ENCODE data around the gene DOK5. TPM values are rescaled to one million over a fixed set of nuclear protein-coding genes. Genes with fewer than 3 reads are reported as not detected.

Gene DOK5
- total and polyA plus RNA-seq, 10 of the 15 experiments (the other 5 are each of a cell fraction or from before 2014, with no cell fraction given): 0.03 TPM; not detected in 9

DNA sequence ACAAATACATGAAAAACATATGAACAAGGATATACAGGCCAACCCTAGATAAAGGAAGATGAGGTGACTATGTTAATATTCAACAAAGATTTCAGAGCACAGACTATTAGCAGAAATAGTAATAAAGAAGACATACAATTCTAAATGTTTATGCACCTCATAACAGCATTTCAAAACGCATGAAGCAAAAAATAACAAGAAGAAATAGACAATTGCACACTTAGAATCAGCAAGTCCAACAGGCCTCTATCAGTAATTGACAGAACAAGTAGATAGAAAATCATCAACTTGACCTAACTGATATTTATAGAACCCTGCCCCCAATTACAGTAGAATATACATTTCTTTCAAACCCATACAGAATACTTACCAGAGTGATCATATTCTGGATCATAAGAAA, 11.4 kb upstream of the DOK5 start:
- ChIA-PET SMC1A (ENCODE audit: uncharacterized antibody, unreplicated experiment) (no interaction called here), POLR2A (no interaction called here), CTCF (no interaction called here), RAD21 (ENCODE audit: unreplicated experiment) (no interaction called here)
- in situ Hi-C loops (cut with MboI): no loop called here
- DNase-seq (ENCODE audit: low read depth, low spot score) (no peak), ATAC-seq (no peak), FAIRE-seq (no peak)
- no TSS peak for BruUV-seq (replicated peaks)
- Histone ChIP-seq H3K4me3 (no peak overlapping the region), H3K36me3 (ENCODE audit: control insufficient read depth in 2 of 2, insufficient read depth in 2 of 2, low read length in 1 of 2) (no peaks in the 10 kb centered on the region), H3K27me3 (replicated peaks in 1 of 2; ENCODE audit: control insufficient read depth in 2 of 2, insufficient read depth in 2 of 2, low read length in 1 of 2) (no peaks in the 10 kb centered on the region), H3K79me2 (ENCODE audit: control insufficient read depth, insufficient read depth, low read length) (no peaks in the 10 kb centered on the region), H4K20me1 (ENCODE audit: control insufficient read depth, insufficient read depth) (no peaks in the 10 kb centered on the region), H3K9me3 (replicated peaks; ENCODE audit: control insufficient read depth, insufficient read depth, low read length) (no peaks in the 10 kb centered on the region), H3K27ac (ENCODE audit: control insufficient read depth, insufficient read depth) (no peak overlapping the region), H3K4me1 (ENCODE audit: control insufficient read depth, insufficient read depth, low read length) (no peaks in the 10 kb centered on the region), H3K4me2 (ENCODE audit: control insufficient read depth, insufficient read depth) (no peak overlapping the region), H3K9ac (ENCODE audit: control insufficient read depth, insufficient read depth, low read length) (no peak overlapping the region), H2AFZ (ENCODE audit: control insufficient read depth, low read depth, low read length) (no peak overlapping the region)
- TF ChIP-seq NFXL1 (IDR thresholded peaks at IDR 0.05; ENCODE audit: borderline replicate concordance) (peak; percentile 53; the same call in 1 of the 2 replicates), SIX5 (IDR thresholded peaks at IDR 0.05; ENCODE audit: low read depth, low read length, severe bottlenecking) (no peak)
- TF ChIP-seq, protein P1, sequence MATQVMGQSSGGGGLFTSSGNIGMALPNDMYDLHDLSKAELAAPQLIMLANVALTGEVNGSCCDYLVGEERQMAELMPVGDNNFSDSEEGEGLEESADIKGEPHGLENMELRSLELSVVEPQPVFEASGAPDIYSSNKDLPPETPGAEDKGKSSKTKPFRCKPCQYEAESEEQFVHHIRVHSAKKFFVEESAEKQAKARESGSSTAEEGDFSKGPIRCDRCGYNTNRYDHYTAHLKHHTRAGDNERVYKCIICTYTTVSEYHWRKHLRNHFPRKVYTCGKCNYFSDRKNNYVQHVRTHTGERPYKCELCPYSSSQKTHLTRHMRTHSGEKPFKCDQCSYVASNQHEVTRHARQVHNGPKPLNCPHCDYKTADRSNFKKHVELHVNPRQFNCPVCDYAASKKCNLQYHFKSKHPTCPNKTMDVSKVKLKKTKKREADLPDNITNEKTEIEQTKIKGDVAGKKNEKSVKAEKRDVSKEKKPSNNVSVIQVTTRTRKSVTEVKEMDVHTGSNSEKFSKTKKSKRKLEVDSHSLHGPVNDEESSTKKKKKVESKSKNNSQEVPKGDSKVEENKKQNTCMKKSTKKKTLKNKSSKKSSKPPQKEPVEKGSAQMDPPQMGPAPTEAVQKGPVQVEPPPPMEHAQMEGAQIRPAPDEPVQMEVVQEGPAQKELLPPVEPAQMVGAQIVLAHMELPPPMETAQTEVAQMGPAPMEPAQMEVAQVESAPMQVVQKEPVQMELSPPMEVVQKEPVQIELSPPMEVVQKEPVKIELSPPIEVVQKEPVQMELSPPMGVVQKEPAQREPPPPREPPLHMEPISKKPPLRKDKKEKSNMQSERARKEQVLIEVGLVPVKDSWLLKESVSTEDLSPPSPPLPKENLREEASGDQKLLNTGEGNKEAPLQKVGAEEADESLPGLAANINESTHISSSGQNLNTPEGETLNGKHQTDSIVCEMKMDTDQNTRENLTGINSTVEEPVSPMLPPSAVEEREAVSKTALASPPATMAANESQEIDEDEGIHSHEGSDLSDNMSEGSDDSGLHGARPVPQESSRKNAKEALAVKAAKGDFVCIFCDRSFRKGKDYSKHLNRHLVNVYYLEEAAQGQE (IDR thresholded peaks at IDR 0.05; ENCODE audit: low read depth, low read length): no peak
- TF ChIP-seq, protein P2, sequence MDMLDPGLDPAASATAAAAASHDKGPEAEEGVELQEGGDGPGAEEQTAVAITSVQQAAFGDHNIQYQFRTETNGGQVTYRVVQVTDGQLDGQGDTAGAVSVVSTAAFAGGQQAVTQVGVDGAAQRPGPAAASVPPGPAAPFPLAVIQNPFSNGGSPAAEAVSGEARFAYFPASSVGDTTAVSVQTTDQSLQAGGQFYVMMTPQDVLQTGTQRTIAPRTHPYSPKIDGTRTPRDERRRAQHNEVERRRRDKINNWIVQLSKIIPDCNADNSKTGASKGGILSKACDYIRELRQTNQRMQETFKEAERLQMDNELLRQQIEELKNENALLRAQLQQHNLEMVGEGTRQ (IDR thresholded peaks at IDR 0.05; ENCODE audit: borderline replicate concordance, low read depth, low read length): no peak
- 0% methylated on average over 1 of the region's 1 CpG for WGBS (ENCODE audit: insufficient coverage, insufficient replicate concordance, low lambda C conversion rate, missing lambda C conversion rate)
- intact Hi-C loops (cut with micrococcal nuclease; ENCODE audit: unreplicated experiment): no loop called here
